OCI-M2 (cell line): ENCODE data around the gene CLDN10.
"Not testable (repeated sequence)": the region's sequence is repeated elsewhere in the genome, so short reads cannot be mapped to it uniquely, and the experiment has no call there.

Source experiments
- DNase-seq: peaks from one replicate; lab custom pipeline; 2025; ENCODE audit not compliant: unreplicated experiment; lab: John Stamatoyannopoulos, UW

The CLDN10 gene

DNA sequence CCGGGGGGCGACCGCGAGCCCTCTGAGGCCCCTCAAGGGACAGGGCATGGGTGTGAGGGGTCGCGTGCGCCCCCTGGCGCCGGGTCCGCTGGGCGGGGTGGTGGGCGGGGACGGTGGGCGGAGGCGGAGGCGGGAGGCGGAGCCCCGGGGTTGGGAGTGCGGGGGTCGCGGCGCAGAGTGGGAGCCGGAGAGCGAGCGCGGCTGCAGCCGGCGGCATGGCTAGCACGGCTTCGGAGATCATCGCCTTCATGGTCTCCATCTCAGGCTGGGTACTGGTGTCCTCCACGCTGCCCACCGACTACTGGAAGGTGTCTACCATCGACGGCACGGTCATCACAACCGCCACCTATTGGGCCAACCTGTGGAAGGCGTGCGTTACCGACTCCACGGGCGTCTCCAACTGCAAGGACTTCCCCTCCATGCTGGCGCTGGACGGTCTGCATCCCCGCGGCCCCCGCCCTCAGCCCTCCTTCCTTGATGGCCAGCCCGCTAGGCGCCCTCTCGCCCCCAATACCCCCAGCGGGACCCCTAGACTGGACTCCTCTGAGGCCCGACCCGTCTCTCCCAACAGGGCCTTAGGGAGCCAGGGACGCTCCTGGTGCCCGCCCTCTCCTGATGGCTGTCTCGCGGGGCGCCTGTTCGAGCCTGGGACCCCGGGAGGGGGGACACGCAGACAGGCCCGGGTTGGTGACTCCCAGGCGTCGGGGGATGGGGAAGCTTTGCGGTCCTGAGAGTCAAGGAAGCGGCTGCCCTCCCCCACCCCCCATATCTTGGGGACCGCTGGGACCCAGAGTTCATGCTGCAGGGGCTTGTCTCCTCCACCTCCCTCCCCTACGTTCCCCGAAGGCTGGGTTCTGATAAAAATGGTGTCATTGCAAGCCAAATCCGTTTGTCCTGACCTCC, at the start of gene CLDN10:
CLDN10 (plus strand) TSS at position 182 of the 903 bp plus-strand sequence; CDS start at position 216, 34 bp downstream.
- no peak for DNase-seq

- DNase-seq = no peak
Observed at GRCh38 chr13:95503662-95504061, 48.9 kb upstream of the CLDN10 start.

DNA sequence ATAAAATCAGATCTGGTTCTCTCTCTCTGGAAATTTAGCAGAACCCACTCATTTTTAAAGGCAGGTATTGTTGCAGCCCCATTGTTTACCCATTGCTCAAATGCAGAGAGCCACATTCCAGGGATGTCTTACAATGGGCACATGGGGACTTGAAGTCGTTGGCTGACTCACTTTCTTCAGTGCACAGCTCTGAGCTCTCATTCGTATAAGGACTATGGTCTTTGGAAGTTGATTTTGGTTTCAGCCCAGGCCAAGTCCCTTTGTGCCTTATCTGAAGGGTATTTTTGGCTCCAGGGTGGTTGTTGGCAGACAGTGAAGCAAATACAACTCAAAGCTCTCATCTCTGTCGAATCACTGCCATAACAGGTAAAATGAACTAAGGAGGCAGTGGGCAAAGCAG, 47.3 kb upstream of the CLDN10 start:
- no peak for DNase-seq

- no peak for DNase-seq
Observed at GRCh38 chr13:95505986-95506385, 46.5 kb upstream of the CLDN10 start.

- no peak for DNase-seq
Observed at GRCh38 chr13:95507991-95508390, 44.5 kb upstream of the CLDN10 start.

GRCh38 chr13:95508996-95509395, 43.5 kb upstream of the CLDN10 start:
- DNase-seq = no peak

- DNase-seq = no peak
Observed at GRCh38 chr13:95509521-95510310, 42.8 kb upstream of the CLDN10 start.

DNA sequence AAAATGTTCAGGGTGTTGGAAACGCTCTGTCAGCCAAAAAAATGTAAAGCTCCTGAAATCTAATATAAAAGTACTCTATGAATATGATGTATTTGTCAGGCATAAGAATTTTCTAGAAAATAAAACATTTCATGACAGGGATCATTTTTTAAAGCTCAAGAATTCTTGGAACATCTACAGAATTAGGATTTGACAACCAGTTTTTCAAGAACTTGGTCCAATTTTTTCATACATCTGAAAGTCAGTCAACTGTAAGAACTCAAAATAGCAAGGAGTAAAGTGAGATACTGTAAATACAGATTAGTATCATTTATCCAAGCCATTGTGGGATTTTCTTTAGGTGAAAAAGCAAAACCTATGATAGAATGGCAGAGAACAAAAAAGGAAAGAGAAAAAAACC, 41.6 kb upstream of the CLDN10 start:
- DNase-seq = no peak

- no peak for DNase-seq
Observed at GRCh38 chr13:95512424-95512823, 40.1 kb upstream of the CLDN10 start.

- DNase-seq = no peak
Observed at GRCh38 chr13:95512957-95513356, 39.6 kb upstream of the CLDN10 start.

DNA sequence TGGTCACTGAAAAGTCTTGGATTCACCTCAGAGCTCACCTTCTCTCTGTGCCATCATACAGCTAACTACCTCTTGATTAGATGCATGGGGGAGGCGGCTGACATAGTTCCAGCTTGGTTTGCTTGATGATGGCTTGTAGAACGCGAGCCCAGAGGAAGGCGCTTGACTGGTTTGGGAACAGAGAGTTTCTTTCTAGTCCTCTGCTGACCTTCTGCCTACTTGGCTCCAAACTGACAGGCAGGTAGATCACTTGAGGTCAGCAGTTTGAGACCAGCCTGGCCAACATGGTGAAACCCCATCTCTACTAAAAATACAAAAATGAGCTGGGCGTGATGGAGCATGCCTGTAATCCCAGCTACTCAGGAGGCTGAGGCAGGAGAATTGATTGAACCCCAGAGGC, 36.9 kb upstream of the CLDN10 start:
- not testable (repeated sequence) for DNase-seq

GRCh38 chr13:95516021-95516420, 36.5 kb upstream of the CLDN10 start:
- DNase-seq = no peak

DNA sequence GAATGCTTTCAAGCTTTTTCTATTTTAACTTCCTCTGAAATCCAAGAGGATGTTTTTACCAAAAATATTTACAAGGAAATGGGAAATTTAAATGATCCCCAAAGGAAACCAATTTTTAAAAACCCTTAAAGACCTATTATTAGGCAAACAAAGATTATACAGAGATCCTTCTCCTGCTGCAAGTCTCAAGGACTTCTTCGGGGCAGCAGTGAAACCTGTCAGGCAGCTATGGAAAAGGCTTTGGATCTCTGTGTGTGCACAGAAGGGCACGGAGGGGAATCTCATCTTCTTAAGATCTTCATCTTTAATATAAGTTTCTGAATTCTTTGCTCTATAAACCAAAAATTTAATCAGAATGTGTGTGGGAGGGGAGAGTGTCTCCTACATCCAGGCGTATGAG, 36.0 kb upstream of the CLDN10 start:
- no peak for DNase-seq

GRCh38 chr13:95523598-95523997, 28.9 kb upstream of the CLDN10 start:
- no peak for DNase-seq

GRCh38 chr13:95524264-95524901, 28.1 kb upstream of the CLDN10 start:
- no peak for DNase-seq

DNA sequence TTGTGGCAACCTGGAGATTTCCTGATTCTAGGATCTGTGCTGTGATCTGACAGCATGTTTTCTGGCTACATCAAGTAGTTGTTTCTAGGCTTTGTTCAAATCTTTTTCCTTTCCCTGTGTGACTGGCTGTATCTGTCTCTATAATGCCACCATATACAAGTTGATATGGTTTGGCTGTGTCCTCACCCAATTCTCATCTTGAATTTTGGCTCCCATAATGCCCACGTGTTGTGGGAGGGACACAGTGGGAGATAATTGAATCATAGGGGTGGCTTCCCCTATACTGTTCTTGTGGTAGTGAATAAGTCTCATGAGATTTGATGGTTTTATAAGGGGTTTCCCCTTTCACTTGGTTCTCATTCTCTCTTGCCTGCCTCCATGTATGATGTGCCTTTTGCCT, 24.6 kb upstream of the CLDN10 start:
- DNase-seq = no peak

DNA sequence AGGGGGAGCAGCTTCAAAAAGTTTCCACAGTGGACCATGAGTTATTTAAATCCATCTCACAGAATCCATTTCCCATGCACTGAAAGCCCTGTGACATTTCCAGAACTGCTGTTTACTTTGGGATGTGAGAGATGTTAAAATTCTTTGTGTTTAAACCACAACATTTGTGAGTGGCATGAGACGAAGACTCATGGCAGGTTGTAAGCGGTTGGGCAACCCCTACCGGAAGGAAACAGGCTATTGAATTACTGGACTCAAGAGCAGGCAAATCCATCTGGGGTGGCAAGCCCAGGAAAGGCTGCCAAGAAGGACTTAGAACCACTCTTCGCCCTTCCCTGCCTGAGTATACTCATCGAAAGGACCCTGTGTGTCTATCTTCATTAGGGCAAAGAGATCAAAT, 22.3 kb upstream of the CLDN10 start:
- DNase-seq = no peak

DNA sequence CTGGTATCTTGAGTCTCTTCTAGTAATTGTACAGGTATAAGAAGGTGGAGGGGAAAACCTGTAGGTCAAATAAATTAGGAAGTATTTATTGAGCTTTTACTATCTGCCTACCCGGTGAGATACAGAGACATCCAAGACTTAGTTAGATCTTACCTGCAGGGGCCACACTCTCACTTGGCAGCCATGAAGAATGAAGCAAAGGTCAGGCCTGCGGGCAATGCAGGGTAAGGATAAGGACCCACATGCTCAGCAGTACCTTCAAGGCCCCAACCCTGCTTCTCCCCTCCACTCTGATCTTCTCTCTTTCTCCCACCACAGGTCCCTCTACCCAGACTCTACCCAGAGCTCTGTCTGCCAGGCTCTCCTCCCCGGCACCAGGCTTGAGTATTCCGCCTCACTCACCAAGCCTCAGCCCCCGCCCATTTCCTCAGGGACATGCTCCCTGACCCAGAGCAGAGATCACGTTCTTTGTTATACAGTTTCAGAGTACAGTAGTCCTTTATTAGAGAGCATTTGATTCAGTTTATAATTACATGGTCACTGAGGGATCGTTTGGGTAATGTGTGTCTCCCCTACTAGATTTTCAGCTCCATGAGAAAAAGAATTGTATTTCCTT, 18.9 kb upstream of the CLDN10 start:
- DNase-seq = no peak

DNA sequence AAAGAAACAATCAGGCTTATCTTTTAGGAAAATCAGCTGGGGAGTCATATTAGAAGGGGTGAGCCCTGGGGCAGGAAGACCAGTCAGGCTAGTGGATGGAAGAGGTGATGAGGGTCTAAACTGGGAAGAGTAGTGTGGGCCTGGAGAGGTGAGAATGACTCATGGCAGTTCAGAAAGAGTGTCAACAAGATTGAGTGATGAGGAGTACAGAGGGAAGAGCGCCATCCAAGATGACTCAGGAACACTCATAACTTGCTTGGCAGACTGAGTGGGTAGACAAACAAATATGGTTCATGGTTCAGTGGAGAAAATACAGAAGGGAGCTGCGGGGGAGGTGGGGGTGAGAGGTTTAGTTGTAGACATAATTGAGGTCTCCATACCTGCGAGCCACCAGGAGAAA, 17.3 kb upstream of the CLDN10 start:
- DNase-seq = no peak

- DNase-seq = no peak
Observed at GRCh38 chr13:95536632-95537241, 15.8 kb upstream of the CLDN10 start.

DNA sequence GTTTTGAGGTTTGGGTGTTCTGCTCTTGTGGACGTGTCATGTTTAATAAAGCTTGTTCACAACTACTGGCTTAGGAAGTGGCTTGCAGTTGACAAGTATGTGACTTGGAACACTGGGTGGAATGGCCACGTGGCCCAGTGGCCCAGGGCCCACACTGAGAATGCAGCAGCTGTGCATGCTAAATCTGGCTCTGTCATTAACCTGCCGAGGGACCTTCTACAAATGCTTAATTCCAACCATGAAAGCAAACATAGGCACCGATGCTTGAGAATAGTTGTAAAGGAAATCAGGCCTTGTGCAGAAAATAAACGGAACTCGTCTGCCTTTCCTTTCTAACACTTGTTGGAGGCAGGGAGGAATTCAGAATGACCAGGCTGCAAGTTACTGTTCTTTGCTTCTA, 11.6 kb upstream of the CLDN10 start:
- DNase-seq = no peak
